HG03565 (cell line): Measurements from ENCODE around the gene FCGR3B.
"Not testable (repeated sequence)": the region's sequence is repeated elsewhere in the genome, so short reads cannot be mapped to it uniquely, and the experiment has no call there.

Experiments
- ATAC-seq: cut with Tn5 transposase; IDR thresholded peaks from one replicate; pipeline ENCODE4 v1.9.1; 2021; ENCODE audit warnings: mild to moderate bottlenecking, moderate library complexity; ENCODE audit not compliant: unreplicated experiment

FCGR3B gene

DNA sequence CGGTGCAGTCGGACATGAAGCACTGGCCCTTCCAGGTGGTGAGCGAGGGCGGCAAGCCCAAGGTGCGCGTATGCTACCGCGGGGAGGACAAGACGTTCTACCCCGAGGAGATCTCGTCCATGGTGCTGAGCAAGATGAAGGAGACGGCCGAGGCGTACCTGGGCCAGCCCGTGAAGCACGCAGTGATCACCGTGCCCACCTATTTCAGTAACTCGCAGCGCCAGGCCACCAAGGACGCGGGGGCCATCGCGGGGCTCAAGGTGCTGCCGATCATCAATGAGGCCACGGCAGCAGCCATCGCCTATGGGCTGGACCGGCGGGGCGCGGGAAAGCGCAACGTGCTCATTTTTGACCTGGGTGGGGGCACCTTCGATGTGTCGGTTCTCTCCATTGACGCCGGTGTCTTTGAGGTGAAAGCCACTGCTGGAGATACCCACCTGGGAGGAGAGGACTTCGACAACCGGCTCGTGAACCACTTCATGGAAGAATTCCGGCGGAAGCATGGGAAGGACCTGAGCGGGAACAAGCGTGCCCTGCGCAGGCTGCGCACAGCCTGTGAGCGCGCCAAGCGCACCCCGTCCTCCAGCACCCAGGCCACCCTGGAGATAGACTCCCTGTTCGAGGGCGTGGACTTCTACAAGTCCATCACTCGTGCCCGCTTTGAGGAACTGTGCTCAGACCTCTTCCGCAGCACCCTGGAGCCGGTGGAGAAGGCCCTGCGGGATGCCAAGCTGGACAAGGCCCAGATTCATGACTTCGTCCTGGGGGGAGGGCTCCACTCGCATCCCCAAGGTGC is 24.2 kb downstream of the FCGR3B start:
- not testable (repeated sequence) for ATAC-seq

DNA sequence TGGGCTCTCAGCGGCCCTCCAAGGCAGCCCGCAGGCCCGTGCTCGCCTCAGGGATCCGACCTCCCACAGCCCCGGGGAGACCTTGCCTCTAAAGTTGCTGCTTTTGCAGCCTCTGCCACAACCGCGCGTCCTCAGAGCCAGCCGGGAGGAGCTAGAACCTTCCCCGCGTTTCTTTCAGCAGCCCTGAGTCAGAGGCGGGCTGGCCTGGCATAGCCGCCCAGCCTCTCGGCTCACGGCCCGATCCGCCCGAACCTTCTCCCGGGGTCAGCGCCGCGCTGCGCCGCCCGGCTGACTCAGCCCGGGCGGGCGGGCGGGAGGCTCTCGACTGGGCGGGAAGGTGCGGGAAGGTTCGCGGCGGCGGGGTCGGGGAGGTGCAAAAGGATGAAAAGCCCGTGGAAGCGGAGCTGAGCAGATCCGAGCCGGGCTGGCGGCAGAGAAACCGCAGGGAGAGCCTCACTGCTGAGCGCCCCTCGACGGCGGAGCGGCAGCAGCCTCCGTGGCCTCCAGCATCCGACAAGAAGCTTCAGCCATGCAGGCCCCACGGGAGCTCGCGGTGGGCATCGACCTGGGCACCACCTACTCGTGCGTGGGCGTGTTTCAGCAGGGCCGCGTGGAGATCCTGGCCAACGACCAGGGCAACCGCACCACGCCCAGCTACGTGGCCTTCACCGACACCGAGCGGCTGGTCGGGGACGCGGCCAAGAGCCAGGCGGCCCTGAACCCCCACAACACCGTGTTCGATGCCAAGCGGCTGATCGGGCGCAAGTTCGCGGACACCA is 25.0 kb downstream of the FCGR3B start:
- not testable (repeated sequence) for ATAC-seq

- not testable (repeated sequence) for ATAC-seq
Measured at GRCh38 chr1:161605024-161605423, 26.0 kb downstream of the FCGR3B start.

- ATAC-seq, result not testable (repeated sequence)
Measured at GRCh38 chr1:161597077-161597476, 33.9 kb downstream of the FCGR3B start.

DNA sequence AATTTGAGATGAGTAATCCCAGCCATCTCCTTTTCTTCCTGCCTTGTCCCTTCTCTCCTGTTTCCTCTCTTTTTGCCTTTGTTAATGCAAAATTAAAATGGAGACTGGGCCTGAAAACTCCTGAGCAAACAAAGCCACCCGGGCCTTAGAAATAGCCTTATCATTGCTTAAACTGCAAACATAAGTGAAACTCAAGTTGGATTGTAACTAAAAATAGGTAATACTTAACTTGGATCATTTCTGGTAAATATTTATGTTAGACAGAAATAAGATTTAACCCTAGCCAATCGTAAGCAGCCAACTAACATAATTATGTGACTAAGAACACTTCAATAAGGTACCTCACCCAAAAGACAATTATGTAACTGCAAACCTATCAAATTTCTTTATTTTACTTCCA is 35.4 kb downstream of the FCGR3B start:
- ATAC-seq, result not testable (repeated sequence)

DNA sequence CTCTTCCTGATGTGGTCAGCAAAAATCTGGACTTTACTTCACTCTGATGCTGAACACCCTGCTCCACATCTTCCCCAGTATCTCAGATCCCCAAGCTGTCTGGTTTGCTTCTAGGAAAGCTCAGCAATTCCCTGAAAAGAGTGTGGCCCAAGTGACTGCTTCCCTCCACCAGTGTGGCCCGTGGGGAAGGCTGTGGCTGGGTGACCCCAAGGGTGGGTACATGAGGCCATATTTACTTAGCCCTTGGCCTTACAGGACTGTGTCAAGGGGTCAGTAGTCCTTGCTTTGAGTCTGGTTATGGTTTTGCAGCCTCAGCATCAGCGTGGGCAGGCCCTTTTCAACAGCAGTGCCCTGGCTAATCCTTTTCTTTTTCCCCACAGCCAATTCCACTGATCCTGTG is 35.8 kb downstream of the FCGR3B start:
- not testable (repeated sequence) for ATAC-seq

- not testable (repeated sequence) for ATAC-seq
Measured at GRCh38 chr1:161594269-161594984, 36.5 kb downstream of the FCGR3B start.

- not testable (repeated sequence) for ATAC-seq
Measured at GRCh38 chr1:161593092-161593755, 37.8 kb downstream of the FCGR3B start.

- not testable (repeated sequence) for ATAC-seq
Measured at GRCh38 chr1:161592586-161592985, 38.4 kb downstream of the FCGR3B start.

DNA sequence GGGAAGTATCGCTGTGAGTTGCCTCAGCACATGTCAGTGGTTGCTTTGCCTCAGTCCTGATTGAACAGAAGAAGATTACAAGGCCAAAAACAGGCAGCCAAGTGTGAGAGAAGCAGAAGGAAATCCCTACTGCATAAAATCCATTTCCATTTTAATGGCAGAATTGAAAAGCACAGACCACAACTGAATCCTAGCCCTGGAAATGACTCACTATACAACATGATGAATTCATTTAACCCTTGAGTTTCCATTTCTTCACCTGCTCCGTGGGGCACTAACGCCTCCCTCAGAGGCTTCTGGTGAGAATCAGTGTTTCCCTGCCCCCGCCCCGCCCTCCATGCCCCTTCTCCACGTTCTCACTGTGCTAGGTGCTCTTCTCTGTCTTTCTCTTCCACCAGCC is 41.1 kb downstream of the FCGR3B start:
- not testable (repeated sequence) for ATAC-seq

DNA sequence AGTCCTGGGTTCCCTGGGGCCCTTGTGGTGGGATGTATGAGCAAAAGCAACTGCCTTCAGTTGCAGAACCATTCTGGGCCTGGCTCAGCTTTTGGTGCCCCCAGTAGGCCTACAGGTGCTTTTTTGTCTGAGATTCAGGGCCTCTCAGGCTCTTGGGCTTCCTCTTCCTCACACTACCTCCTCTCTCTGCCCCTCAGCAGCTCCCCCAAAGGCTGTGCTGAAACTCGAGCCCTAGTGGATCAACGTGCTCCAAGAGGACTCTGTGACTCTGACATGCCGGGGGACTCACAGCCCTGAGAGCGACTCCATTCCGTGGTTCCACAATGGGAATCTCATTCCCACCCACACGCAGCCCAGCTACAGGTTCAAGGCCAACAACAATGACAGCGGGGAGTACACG is 41.6 kb downstream of the FCGR3B start:
- not testable (repeated sequence) for ATAC-seq

GRCh38 chr1:161588596-161588995 is 42.4 kb downstream of the FCGR3B start:
- ATAC-seq, result not testable (repeated sequence)

DNA sequence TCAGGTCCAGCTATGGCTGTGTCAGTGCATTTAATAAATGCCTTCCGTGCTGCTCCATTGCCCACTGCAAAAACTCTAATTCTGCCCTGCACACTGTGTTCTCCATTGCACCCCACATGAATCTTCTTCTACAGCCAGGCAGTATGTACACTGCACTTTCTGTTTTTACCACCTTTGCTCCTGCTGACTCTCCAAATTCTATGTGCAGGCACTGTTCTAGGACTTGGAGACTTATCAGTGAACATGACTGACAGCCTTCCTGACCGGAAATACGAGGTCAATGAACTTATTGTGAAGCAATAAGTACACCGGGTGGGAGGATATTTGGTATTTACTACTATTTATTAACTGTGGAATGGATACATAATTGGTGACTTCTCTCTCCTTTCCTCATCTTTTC is 48.1 kb downstream of the FCGR3B start:
- ATAC-seq, result not testable (repeated sequence)

- ATAC-seq, result peak; percentile 60
Measured at GRCh38 chr1:161580879-161581537, 50.0 kb downstream of the FCGR3B start.

- ATAC-seq, result not testable (repeated sequence)
Measured at GRCh38 chr1:161579856-161580507, 51.0 kb downstream of the FCGR3B start.

DNA sequence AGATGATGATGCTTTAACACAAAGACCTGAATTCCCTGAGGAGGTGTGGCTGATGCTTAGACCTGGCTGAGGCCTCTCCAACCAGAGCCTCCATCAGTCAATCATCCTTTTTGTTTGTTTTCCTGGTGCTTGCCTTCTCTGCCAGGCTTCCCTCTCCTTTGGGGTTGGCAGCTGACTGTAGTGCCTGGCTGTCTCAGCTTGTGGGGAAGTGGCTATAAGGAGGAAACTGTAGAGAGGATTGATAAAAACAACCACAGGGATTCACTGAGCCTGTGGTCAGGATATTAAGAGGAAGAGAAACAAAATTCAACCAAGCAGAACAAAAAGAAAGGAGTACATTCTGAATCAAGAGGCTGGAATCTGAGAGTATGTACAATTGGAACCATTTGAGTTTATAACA is 54.3 kb downstream of the FCGR3B start:
- not testable (repeated sequence) for ATAC-seq
